HG03520 (cell line): ENCODE measurements around the gene TPD52L1.

ENCODE experiments used
- ATAC-seq: cut with Tn5 transposase; IDR thresholded peaks from one replicate; pipeline ENCODE4 v1.9.1; 2021; ENCODE audit warnings: mild to moderate bottlenecking, moderate library complexity; ENCODE audit not compliant: unreplicated experiment

The TPD52L1 gene

GRCh38 chr6:125205931-125206330 is 52.4 kb downstream of the TPD52L1 start:
- ATAC-seq = no peak

GRCh38 chr6:125206389-125206788 is 52.8 kb downstream of the TPD52L1 start:
- no peak for ATAC-seq

- ATAC-seq = no peak
Observed at GRCh38 chr6:125207956-125208355, 54.4 kb downstream of the TPD52L1 start.

- ATAC-seq = no peak
Observed at GRCh38 chr6:125208625-125209249, 55.2 kb downstream of the TPD52L1 start.

GRCh38 chr6:125210667-125211066 is 57.1 kb downstream of the TPD52L1 start:
- no peak for ATAC-seq

- no peak for ATAC-seq
Observed at GRCh38 chr6:125211352-125211751, 57.8 kb downstream of the TPD52L1 start.

- ATAC-seq = no peak
Observed at GRCh38 chr6:125212377-125212776, 58.8 kb downstream of the TPD52L1 start.

GRCh38 chr6:125213939-125214338 is 60.4 kb downstream of the TPD52L1 start:
- no peak for ATAC-seq

GRCh38 chr6:125215252-125215819 is 61.8 kb downstream of the TPD52L1 start:
- ATAC-seq = no peak

GRCh38 chr6:125216015-125216414 is 62.4 kb downstream of the TPD52L1 start:
- ATAC-seq = no peak

GRCh38 chr6:125217369-125217768 is 63.8 kb downstream of the TPD52L1 start:
- ATAC-seq = no peak

GRCh38 chr6:125217992-125218391 is 64.4 kb downstream of the TPD52L1 start:
- ATAC-seq = no peak

GRCh38 chr6:125219361-125219895 is 65.9 kb downstream of the TPD52L1 start:
- no peak for ATAC-seq

GRCh38 chr6:125220712-125221111 is 67.1 kb downstream of the TPD52L1 start:
- no peak for ATAC-seq

GRCh38 chr6:125222531-125223455 is 69.2 kb downstream of the TPD52L1 start:
- ATAC-seq = no peak

- ATAC-seq = no peak
Observed at GRCh38 chr6:125224231-125224861, 70.8 kb downstream of the TPD52L1 start.

GRCh38 chr6:125227244-125227643 is 73.7 kb downstream of the TPD52L1 start:
- no peak for ATAC-seq

- ATAC-seq = no peak
Observed at GRCh38 chr6:125228981-125229479, 75.5 kb downstream of the TPD52L1 start.

- no peak for ATAC-seq
Observed at GRCh38 chr6:125230674-125231073, 77.1 kb downstream of the TPD52L1 start.

GRCh38 chr6:125231133-125231532 is 77.6 kb downstream of the TPD52L1 start:
- no peak for ATAC-seq
